Measurements from ENCODE around the gene IL3RA.

IL3RA gene

GRCh38 chrX:1416965-1417760 is 80.6 kb downstream of the IL3RA start:
- Histone ChIP-seq H3K27me3 (replicated peaks; ENCODE audit: control insufficient read depth, insufficient read depth, low read length) (no peaks in the 10 kb centered on the region), H3K4me3 (replicated peaks; ENCODE audit: low read depth, low read length) (no peak overlapping the region), H3K36me3 (ENCODE audit: control insufficient read depth, insufficient read depth, low read length) (peaks cover 25% of the 10 kb centered on the region)
- no peak for TF ChIP-seq CTCF (IDR thresholded peaks at IDR 0.05; ENCODE audit: insufficient read depth, low read length, poor library complexity, severe bottlenecking)
- no peak for DNase-seq (ENCODE audit: extremely low read depth, insufficient read length)

GRCh38 chrX:1417921-1418771 is 81.6 kb downstream of the IL3RA start:
- no peaks in the 10 kb centered on the region for H3K27me3 ChIP-seq (replicated peaks; ENCODE audit: control insufficient read depth, insufficient read depth, low read length)
- no peak for TF ChIP-seq CTCF (IDR thresholded peaks at IDR 0.05; ENCODE audit: insufficient read depth, low read length, poor library complexity, severe bottlenecking)
- H3K36me3 ChIP-seq (ENCODE audit: control insufficient read depth, insufficient read depth, low read length), result peaks cover 21% of the 10 kb centered on the region

GRCh38 chrX:1418901-1419544 is 82.4 kb downstream of the IL3RA start:
- Histone ChIP-seq H3K4me3 (replicated peaks; ENCODE audit: low read depth, low read length) (no peak overlapping the region), H3K27me3 (replicated peaks; ENCODE audit: control insufficient read depth, insufficient read depth, low read length) (no peaks in the 10 kb centered on the region), H3K36me3 (ENCODE audit: control insufficient read depth, insufficient read depth, low read length) (peaks cover 23% of the 10 kb centered on the region)
- no peak for DNase-seq (ENCODE audit: extremely low read depth, insufficient read length)
- no peak for TF ChIP-seq CTCF (IDR thresholded peaks at IDR 0.05; ENCODE audit: insufficient read depth, low read length, poor library complexity, severe bottlenecking)

More at GRCh38 chrX:1417921-1418771, 81.6 kb downstream of the IL3RA start:
- no peak for DNase-seq (ENCODE audit: extremely low read depth, insufficient read length)
- H3K4me3 ChIP-seq (replicated peaks; ENCODE audit: low read depth, low read length), result no peak overlapping the region

- Histone ChIP-seq H3K27me3 (replicated peaks; ENCODE audit: control insufficient read depth, insufficient read depth, low read length) (no peaks in the 10 kb centered on the region), H3K4me3 (replicated peaks; ENCODE audit: low read depth, low read length) (no peak overlapping the region), H3K36me3 (ENCODE audit: control insufficient read depth, insufficient read depth, low read length) (peaks cover 22% of the 10 kb centered on the region)
- TF ChIP-seq CTCF (IDR thresholded peaks at IDR 0.05; ENCODE audit: insufficient read depth, low read length, poor library complexity, severe bottlenecking), result no peak
- DNase-seq (ENCODE audit: extremely low read depth, insufficient read length), result no peak
Observed at GRCh38 chrX:1419545-1420355, 83.2 kb downstream of the IL3RA start.

GRCh38 chrX:1420371-1420770 is 83.8 kb downstream of the IL3RA start:
- H3K27me3 ChIP-seq (replicated peaks; ENCODE audit: control insufficient read depth, insufficient read depth, low read length), result no peaks in the 10 kb centered on the region
- H3K4me3 ChIP-seq (replicated peaks; ENCODE audit: low read depth, low read length), result no peak overlapping the region
- DNase-seq (ENCODE audit: extremely low read depth, insufficient read length), result no peak
- TF ChIP-seq CTCF (IDR thresholded peaks at IDR 0.05; ENCODE audit: insufficient read depth, low read length, poor library complexity, severe bottlenecking), result no peak
- H3K36me3 ChIP-seq (ENCODE audit: control insufficient read depth, insufficient read depth, low read length), result peaks cover 25% of the 10 kb centered on the region
